HG02571 (cell line): Measurements from ENCODE around the gene EIF4G1.
A peak's percentile ranks its signal among the peaks of the same experiment; 100 is the strongest.

Experiments used
- ATAC-seq: cut with Tn5 transposase; IDR thresholded peaks from one replicate; pipeline ENCODE4 v1.9.1; 2021; ENCODE audit warnings: mild to moderate bottlenecking, moderate library complexity; ENCODE audit not compliant: unreplicated experiment

EIF4G1 gene

DNA sequence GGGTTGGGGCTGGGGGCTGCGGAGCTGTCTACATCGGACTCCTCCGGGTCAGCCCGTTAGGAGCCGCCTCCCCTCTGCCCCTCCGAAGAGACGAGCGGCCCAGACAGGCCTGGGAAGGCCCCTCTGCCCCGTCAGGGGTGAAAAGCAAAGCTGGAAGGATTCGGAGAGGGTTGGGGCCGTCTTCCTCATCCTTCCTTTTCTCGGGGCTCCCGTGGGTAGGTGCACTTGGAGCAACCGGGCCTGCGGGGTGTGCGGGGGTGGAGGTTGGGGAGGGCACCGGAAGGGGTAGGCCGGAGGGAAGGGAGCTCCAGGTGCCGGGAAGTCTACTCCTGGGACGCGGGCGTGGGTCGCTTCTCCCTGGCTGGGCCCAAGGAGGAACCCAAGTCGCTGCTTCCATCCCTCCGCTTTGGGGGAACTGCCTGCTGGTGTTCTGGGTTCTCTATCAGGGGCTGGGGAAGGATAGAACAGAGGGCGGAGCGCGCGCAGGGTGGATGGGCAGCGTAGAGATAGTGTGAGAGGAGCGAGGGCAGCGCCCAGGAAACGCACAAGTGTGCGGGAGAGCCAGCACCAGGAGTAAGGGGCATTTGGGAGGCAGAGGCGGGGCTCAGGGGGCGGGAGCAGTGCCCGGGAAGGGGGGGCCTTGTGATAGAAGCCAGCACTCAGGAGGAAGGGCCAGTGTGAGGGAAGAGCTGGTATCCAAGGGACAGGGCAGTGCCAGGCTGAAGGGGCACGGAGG is 47.7 kb downstream of the EIF4G1 start:
- ATAC-seq: peak; percentile 11

DNA sequence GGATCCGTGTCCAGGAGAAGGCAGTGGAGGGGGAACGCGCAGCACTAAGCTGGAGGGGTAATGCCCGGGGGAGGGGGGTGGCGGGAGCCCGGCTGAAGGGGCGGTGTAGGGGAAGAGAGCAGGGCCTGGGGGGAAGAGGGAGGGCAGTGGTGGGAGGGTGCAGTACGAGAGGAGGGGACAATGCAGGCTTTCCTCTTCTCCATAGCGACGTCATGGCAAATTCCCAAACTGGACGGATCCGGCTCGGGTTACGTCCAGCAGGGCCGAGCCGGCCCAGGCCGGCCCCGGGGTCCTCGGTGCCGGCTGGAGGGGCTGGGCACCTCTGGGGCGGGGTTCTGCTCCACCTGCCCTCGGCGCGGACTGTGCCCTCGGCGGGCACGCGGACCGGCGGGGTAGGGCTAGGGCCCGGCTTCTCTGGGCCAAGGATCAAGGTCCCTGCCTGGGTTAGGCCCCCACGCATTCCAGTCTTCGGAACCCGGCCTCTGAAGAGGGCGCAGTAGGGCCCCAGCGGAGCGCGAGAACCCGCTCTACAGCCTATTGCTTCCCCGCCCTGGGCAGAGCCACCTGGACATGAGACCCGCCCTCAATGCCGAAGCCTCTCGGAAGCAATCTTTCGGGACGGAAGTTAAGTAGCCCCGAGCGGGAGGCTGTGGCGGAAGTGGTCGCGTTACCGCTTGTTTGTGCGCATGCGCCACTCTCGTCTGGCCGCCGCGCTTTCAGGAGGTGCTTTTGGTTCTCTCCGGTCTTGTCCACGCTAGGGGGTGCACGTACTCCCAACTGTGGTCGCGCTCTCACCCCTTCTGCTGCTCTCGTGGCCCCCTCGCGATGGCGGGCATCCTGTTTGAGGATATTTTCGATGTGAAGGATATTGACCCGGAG is 48.5 kb downstream of the EIF4G1 start:
- peak; percentile 87 for ATAC-seq

DNA sequence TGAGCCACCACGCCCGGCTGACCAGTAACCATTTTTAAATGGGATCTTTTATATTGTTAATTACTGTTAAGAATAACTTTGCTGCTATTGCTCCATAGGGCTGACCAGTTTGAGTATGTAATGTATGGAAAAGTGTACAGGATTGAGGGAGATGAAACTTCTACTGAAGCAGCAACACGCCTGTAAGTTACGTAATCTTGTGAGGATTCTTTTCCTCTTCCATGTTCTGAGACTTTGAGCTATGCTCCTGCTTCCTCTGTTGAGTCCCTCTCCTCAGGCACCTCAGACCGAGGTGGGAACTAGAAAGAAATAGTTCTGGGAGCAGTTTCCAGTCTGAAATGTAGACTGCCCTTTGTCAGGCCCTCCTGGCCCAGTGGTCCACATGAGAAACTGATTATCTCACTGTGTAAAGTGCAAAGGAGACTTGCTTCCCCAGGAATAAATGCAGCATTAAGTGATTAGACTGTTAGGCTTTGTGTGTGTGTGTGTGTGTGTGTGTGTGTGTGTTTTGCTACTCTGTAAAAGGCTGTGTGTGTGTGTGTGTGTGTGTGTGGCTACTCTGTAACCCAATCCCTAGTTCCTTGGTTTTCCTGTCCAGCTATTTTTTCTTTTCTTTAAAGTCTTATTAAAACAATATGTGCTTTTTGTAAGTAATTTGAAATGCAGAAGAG is 52.3 kb downstream of the EIF4G1 start:
- ATAC-seq: no peak

DNA sequence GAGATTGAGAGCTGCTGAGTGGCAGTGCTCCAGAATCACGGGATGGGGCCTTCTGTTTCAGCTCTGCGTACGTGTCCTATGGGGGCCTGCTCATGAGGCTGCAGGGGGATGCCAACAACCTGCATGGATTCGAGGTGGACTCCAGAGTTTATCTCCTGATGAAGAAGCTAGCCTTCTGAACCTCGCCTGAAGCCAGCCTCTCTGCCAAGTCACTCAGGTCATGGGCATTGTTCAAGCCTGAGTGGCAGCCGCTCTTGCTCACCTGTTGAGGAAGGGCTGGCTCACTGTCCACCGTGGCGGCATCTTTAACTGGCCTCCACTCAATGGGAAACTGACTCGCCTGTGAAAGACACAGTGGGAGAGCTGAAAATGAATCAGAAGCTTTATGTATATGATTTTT is 53.7 kb downstream of the EIF4G1 start:
- no peak for ATAC-seq

DNA sequence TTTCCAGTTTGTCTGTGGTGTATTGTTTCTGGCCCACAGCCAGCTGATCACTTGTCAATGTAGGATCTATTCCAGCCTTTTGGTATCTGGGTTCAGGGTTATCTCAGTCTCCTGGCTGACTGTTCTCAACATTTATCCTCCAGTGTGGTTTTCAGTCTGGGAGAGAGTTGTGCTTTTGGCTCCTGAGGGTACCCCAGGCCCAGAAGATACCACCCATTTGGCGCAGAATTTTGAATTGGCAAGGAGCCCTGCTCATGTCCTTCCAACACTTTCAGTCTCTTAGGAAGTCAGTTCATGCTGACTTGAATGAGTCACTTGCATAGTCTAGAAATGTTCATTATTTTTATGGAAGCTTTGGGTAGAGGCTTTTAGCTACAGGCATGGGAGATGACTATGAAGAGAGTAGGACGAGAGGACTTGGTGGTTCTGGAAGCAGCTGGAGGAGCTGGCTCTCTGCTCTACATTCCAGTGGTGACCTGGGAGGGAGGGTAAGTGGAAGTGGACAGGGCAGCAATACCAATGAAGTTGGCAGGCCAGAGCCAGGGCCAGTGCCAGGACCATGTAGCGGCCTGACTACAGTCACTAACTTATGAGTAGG is 54.3 kb downstream of the EIF4G1 start:
- ATAC-seq: no peak

DNA sequence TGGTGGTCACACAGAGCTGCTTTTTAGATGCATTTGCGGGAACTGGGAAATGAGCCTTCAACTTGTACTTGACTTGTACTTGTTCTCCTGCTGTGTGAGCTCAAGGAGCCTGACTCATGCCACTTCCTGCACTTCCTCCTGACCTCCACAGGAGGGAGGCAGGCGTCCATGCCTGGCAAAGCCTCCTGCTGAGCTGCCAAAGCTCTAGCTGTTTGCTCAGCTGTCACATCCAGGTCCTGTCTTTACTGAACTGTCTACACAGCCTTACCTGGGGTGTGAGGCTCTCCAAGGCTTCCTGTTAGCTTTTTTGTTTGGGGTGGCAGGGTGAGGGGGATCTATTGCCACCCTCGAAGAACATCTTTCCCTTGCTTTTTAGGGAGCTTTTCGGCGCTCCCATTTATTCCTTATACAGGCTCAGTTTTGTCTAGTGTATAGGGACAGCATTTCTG is 57.2 kb downstream of the EIF4G1 start:
- ATAC-seq: no peak

DNA sequence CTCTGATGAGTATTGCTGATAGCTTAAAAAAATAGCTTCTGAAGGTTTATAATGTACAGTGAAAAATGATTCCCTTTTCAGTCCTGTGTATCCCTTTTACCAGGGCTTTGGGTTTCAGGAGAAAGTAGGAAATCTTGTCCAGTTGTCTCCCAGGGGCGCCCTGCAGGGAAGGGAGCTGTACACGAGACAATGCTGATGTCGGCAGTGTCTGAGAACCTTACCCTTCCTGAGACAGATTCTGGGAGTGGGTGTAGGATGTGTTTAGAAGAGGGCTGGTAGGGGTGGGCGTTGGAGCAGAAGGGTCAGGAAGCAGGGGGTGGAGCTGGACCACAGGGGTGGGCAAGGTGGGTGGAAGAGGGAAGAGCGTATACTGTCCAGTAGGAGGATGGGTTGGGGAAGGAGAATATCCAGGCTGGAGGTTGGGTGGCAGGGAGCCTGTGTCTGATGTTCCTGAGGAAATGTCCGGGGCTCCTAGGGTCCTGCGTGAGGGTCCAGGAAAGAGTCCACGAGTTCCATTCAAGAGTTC is 58.0 kb downstream of the EIF4G1 start:
- no peak for ATAC-seq

DNA sequence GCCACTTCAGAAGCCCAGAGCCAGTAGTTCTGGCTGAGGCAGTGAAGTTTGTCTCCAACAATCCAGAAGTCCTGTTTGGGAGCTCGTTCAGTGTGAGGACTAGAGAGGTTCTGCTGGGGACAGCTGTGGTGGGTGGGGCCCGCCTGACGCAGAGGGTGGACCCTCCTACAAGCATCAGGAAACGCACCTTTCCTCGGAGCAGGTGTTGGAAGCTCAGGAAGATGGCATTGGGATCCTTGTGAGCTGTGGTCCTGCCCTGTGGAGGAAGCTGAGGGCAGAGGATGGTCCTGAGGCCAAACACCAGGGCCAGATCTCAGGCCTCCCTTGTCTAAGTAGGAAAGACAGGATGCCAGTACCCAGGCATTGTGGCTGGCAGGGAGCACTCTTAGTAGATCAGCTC is 58.5 kb downstream of the EIF4G1 start:
- no peak for ATAC-seq

DNA sequence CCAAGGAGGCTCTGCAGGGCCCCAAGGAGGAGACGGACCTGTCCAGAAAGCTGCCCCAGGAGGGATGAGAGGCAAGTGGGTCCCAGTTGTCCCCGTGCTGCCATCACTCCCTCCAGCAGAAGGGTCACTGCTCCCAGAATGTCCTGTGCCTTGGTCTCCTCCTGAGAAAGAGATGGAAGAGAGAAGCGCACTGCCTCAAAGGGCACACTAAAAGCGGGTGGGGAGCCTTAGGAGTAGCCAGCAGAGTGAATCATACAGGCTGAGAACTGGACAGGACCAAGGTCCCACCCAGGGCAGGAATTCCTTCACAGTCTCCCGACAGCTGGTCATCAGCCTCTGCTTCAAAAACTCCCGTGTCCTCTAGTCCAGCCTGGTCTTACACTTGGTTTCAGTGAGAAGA is 59.0 kb downstream of the EIF4G1 start:
- no peak for ATAC-seq

DNA sequence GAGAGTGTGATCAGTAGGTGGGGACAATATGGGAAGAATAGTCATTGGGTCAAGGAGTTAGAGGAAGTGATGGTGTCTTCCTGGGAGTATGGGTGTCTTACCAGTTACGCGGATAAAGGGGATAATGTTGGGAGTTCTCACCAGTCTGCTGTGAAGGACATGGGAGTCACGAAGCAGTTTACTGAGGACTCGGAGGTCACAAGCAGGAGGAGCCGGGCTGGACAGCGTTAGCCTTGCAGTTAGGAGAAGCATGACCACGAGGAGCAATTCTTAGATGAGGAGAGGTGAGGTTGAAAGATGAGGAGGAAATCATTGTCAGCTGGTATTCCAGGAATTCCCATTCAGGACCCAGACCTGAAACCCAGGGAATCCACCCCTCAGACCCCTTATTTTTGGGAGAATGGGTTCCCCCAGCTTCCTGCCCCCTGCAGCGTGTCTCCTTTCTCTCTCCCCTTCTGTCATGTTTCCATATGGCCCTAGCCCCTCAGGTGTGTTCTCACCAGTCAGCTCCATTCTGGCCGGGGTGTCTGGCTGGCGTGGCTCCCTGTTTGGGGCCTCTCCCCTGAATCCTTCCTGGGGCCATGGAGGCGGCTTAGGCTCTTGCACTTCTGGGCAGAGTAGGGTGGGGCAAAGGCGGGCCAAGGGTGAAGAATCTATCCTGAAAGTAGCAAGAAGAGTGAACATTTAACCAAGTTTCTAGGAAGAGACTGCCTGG is 61.5 kb downstream of the EIF4G1 start:
- ATAC-seq: no peak

DNA sequence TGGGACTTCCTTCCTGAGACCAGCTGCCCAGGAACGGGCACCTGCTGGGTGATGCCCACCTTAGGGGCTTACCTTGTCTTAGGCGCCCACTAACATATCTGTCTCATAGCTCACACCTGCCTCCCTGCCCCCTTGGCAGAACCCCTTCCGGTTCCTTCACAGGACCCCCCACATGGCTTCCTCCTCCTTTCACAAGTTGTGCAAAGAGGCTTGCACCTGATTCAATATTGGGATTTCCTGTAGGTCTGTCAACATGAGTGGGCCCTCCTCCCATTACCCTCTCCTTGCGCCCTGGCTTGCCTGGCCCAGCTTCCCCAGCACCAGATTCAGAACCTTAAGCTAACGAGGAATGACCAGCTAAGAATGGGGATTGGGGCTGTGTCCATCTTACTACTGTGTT is 63.0 kb downstream of the EIF4G1 start:
- no peak for ATAC-seq

DNA sequence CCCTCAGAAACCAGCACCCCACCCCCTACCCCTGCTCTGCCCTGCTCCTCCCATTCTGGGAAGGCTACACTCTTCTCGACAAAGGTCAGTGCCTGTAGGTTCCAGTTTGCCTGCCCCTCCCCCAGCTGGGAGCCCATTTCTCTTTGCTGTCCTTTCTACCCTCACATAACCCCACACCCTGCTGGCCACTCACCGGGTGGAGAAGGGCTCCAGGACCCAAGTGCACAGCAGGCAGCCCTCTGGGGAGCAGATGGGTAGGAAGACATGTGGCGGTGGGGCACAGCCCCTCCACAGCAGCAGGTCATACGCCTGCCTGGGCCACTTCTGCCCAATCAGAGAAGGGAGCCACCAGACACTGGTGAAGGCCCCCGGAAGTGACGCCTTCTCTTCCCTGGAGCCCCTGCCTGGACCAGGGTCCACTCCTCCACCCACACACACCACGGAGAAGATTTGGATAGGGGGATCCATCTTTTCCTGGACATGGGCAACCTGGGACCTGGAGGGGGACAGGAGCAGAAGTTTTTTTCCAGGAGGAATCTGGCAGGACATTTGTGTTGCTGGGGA is 63.6 kb downstream of the EIF4G1 start, which contains the start of gene THPO:
TSS of gene THPO (minus strand) at position 326 of the 564 bp plus-strand sequence. CDS start 1,948 bp downstream, outside the sequence.
- ATAC-seq: no peak

DNA sequence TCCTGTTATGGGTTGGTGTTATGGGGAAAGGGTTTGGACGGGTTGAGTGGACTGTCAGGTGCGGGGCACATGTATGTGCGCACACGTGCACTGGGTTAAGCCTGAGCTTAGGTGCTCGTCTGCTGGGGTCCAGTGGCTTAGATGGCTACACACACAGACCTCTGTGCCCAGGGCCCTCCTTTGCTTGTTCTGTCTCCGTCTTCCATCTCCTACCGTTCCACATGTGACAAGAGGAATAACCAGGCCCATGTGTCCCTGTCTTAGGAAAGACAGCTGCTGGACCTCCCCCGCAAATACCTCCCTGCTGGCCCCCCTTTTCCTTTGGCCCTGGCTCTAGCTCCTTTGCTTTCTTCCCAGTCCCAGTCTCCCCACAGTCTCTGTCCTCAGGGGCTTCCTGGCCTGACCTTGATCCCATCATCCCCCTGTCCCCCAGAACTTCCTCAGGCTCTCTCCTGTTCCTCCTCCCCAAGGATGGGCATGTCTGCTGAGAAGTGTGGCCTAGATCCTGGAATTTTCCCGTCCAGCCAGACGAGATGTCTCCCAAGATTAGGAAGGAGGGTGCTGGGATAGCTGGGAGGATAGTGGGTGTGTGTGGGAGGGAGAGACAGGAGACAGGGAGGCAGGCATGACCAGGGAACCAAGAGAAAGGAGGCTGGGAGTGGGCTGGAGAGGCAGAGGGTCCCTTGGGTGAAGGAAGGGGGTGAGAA is 64.4 kb downstream of the EIF4G1 start:
- no peak for ATAC-seq

DNA sequence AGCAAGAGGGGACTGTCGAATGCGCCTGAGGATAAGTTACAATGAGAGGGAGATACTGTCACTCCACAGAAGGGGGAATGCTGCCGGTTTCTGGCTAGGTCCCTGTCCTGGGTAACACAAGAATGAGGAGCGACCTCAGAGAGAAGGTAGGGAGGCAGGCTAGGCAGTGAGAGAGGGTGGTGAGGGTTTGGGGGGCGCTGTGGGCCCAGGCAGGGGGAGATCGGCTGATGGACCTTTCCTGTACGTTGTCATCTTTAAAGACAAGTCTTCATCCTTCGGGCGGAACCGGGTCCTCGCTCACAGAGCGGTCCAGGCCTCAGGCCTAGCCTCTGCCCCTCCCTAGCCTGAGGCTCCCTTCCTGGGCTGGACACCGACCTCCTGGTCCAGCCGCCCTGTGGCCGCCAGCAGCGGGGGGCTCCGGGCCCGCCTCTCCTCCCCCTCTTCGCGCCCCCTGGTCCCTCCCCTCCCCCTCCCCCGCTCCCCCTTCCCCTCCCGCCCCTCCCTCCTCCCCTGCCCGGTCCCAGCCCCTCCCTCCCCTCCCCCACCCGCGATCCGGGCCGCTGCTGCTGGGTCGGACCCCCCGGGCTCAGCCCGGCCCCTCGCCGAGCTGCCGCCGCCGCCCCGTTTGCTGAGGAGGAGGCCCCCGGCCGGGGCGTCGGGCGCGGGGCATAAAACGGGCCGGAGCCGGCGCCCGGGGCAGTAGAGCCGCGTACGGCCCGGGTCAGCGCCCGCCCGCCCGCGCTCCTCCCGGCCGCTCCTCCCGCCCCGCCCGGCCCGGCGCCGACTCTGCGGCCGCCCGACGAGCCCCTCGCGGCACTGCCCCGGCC is 65.2 kb downstream of the EIF4G1 start, which contains the start of gene CHRD:
TSS of gene CHRD (plus strand) at position 697 of the 827 bp plus-strand sequence. CDS start 265 bp downstream, outside the sequence.
- no peak for ATAC-seq

DNA sequence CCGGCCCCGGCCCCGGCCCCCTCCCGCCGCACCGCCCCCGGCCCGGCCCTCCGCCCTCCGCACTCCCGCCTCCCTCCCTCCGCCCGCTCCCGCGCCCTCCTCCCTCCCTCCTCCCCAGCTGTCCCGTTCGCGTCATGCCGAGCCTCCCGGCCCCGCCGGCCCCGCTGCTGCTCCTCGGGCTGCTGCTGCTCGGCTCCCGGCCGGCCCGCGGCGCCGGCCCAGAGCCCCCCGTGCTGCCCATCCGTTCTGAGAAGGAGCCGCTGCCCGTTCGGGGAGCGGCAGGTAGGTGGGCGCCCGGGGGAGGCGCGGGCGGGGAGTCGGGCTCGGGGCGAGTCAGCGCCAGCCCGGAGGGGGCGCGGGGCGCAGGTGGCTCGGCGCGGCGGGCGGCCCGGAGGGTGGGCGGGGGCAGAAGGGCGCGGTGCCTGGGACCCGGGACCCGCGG is 65.8 kb downstream of the EIF4G1 start:
- ATAC-seq: no peak

DNA sequence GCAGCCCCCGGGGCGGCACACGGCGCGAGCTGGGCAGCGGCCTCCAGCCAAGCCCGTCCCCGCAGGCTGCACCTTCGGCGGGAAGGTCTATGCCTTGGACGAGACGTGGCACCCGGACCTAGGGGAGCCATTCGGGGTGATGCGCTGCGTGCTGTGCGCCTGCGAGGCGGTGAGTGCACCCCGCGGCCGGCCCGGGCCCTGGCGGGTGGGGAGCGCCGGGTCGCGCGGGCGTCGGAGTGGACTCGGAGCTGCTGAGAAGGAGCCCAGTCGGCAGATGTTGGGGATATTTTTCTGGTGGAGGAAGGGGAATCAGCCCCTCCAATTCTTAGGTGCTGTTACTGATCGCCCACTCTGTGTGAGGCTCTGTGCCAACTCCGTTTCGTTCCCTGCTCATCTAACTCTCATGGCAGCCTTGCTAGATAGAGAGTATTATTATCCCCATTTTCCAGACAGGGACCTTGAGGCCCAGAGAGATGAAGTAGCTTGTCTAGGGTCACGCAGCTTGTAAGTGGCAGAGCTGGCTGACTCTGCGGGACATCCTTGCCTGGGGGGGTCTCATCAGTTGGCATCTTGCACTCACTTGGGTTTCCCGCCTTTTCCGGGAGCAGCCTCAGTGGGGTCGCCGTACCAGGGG is 66.3 kb downstream of the EIF4G1 start:
- ATAC-seq: no peak
